ENCODE measurements around the gene HTR2B. TPM values are rescaled to one million over a fixed set of nuclear protein-coding genes. Genes with fewer than 3 reads are reported as not detected.

The HTR2B gene
- total RNA-seq, 1 donor = 2.9 TPM

- Histone ChIP-seq H3K36me3 (ENCODE audit: insufficient read depth, low read length) (no peaks in the 10 kb centered on the region), H3K4me2 (ENCODE audit: insufficient read depth, low read length) (no peak overlapping the region), H3K27ac (ENCODE audit: low read depth, low read length) (no peak overlapping the region), H3K4me1 (ENCODE audit: insufficient read depth, low read length) (peaks cover 37% of the 10 kb centered on the region), H4K20me1 (ENCODE audit: insufficient read depth, low read length) (peaks cover 5% of the 10 kb centered on the region), H2AFZ (ENCODE audit: low read length) (no peak overlapping the region), H3K4me3 (ENCODE audit: insufficient read depth, low read length) (no peak overlapping the region), H3K79me2 (ENCODE audit: insufficient read depth, low read length) (peaks cover 27% of the 10 kb centered on the region), H3K27me3 (ENCODE audit: insufficient read depth, low read length) (no peaks in the 10 kb centered on the region), H3K9me3 (ENCODE audit: low read depth, low read length) (no peaks in the 10 kb centered on the region)
- DNase-seq (ENCODE audit: insufficient read length, low spot score, missing footprints) = peak; percentile 39
- TF ChIP-seq CTCF (IDR thresholded peaks at IDR 0.05; ENCODE audit: extremely low read depth, low read depth, low read length) = no peak
These were observed 3.1 kb upstream of the HTR2B start for GRCh38 chr2:231127936-231128335.

- Histone ChIP-seq H3K9me3 (ENCODE audit: low read depth, low read length) (no peaks in the 10 kb centered on the region), H3K4me2 (ENCODE audit: insufficient read depth, low read length) (no peak overlapping the region), H3K79me2 (ENCODE audit: insufficient read depth, low read length) (peaks cover 22% of the 10 kb centered on the region), H2AFZ (ENCODE audit: low read length) (no peak overlapping the region), H3K27ac (ENCODE audit: low read depth, low read length) (no peak overlapping the region), H4K20me1 (ENCODE audit: insufficient read depth, low read length) (peaks cover 4% of the 10 kb centered on the region), H3K36me3 (ENCODE audit: insufficient read depth, low read length) (no peaks in the 10 kb centered on the region), H3K4me3 (ENCODE audit: insufficient read depth, low read length) (no peak overlapping the region), H3K27me3 (ENCODE audit: insufficient read depth, low read length) (no peaks in the 10 kb centered on the region), H3K4me1 (ENCODE audit: insufficient read depth, low read length) (peaks cover 39% of the 10 kb centered on the region)
- no peak for TF ChIP-seq CTCF (IDR thresholded peaks at IDR 0.05; ENCODE audit: extremely low read depth, low read depth, low read length)
- no peak for DNase-seq (ENCODE audit: insufficient read length, low spot score, missing footprints)
These were observed 2.6 kb upstream of the HTR2B start for GRCh38 chr2:231127480-231127879.

GRCh38 chr2:231126123-231126522, 1.3 kb upstream of the HTR2B start:
- no peak for DNase-seq (ENCODE audit: insufficient read length, low spot score, missing footprints)
- Histone ChIP-seq H2AFZ (ENCODE audit: low read length) (no peak overlapping the region), H4K20me1 (ENCODE audit: insufficient read depth, low read length) (no peaks in the 10 kb centered on the region), H3K36me3 (ENCODE audit: insufficient read depth, low read length) (no peaks in the 10 kb centered on the region), H3K4me1 (ENCODE audit: insufficient read depth, low read length) (peaks cover 32% of the 10 kb centered on the region), H3K4me3 (ENCODE audit: insufficient read depth, low read length) (no peak overlapping the region), H3K27ac (ENCODE audit: low read depth, low read length) (no peak overlapping the region), H3K4me2 (ENCODE audit: insufficient read depth, low read length) (no peak overlapping the region), H3K27me3 (ENCODE audit: insufficient read depth, low read length) (no peaks in the 10 kb centered on the region), H3K9me3 (ENCODE audit: low read depth, low read length) (no peaks in the 10 kb centered on the region), H3K79me2 (ENCODE audit: insufficient read depth, low read length) (peaks cover 19% of the 10 kb centered on the region)
- no peak for TF ChIP-seq CTCF (IDR thresholded peaks at IDR 0.05; ENCODE audit: extremely low read depth, low read depth, low read length)

- H3K4me2 ChIP-seq (ENCODE audit: insufficient read depth, low read length) = peak overlapping the region; percentile 65
- TF ChIP-seq CTCF (IDR thresholded peaks at IDR 0.05; ENCODE audit: extremely low read depth, low read depth, low read length) = no peak
- H3K27me3 ChIP-seq (ENCODE audit: insufficient read depth, low read length) = no peaks in the 10 kb centered on the region
- peaks cover 28% of the 10 kb centered on the region for H3K4me1 ChIP-seq (ENCODE audit: insufficient read depth, low read length)
- H3K9me3 ChIP-seq (ENCODE audit: low read depth, low read length) = no peaks in the 10 kb centered on the region
- H3K79me2 ChIP-seq (ENCODE audit: insufficient read depth, low read length) = peaks cover 17% of the 10 kb centered on the region
- H3K4me3 ChIP-seq (ENCODE audit: insufficient read depth, low read length) = peak overlapping the region; percentile 19
- peak overlapping the region; percentile 4 for H3K27ac ChIP-seq (ENCODE audit: low read depth, low read length)
- peak; percentile 3 for DNase-seq (ENCODE audit: insufficient read length, low spot score, missing footprints)
- no peak overlapping the region for H2AFZ ChIP-seq (ENCODE audit: low read length)
- no peaks in the 10 kb centered on the region for H3K36me3 ChIP-seq (ENCODE audit: insufficient read depth, low read length)
- H4K20me1 ChIP-seq (ENCODE audit: insufficient read depth, low read length) = no peaks in the 10 kb centered on the region
These were observed 1.4 kb downstream of the HTR2B start for GRCh38 chr2:231123362-231123898.
